CD8-positive, alpha-beta memory T cell (primary cell): ENCODE measurements around the gene CCT3. TPM values are rescaled to one million over a fixed set of nuclear protein-coding genes. Genes with fewer than 3 reads are reported as not detected.
A peak's percentile ranks its signal among the peaks of the same experiment; 100 is the strongest.

ENCODE experiments used
- CTCF ChIA-PET: fragments of 350-600 bp; sonication (Branson Sonifier 250); formaldehyde crosslinking; loops from one replicate; lab custom pipeline; 2021; ENCODE audit warnings: antibody characterized with exemption; lab: Charles Lee
- POLR2A ChIA-PET: fragments of 350-600 bp; sonication (Branson Sonifier 250); formaldehyde crosslinking; loops from one replicate; lab custom pipeline; 2021; ENCODE audit warnings: antibody characterized with exemption; lab: Charles Lee
- DNase-seq, 5 donors: peaks; one replicate each; pipeline versions ENCODE4 v3.0.0 to v3.0.0-alpha.2; 2020 to 2022; ENCODE audit warnings: mixed read lengths in 1 of 5
- H3K27ac ChIP-seq: one replicate; pipeline ENCODE4 v1.7.0; 2013; ENCODE audit warnings: low read depth, mild to moderate bottlenecking, low read length, moderate library complexity
- H3K27me3 ChIP-seq: 2 replicates; pipeline ENCODE4 v1.7.0; 2013; ENCODE audit warnings: low read length, mild to moderate bottlenecking; ENCODE audit not compliant: insufficient read depth, poor library complexity, severe bottlenecking
- H3K36me3 ChIP-seq: 2 replicates; pipeline ENCODE4 v1.7.0; 2013; ENCODE audit warnings: mild to moderate bottlenecking, low read length, moderate library complexity; ENCODE audit not compliant: insufficient read depth
- H3K4me1 ChIP-seq: 2 replicates; pipeline ENCODE4 v1.7.0; 2013; ENCODE audit warnings: mild to moderate bottlenecking, low read length, moderate library complexity; ENCODE audit not compliant: insufficient read depth
- H3K4me3 ChIP-seq: 2 replicates; pipeline ENCODE4 v1.7.0; 2013; ENCODE audit warnings: mild to moderate bottlenecking, low read length
- H3K9me3 ChIP-seq: 2 replicates; pipeline ENCODE4 v1.7.0; 2013; ENCODE audit warnings: mild to moderate bottlenecking, low read length
- H3K27ac Mint-ChIP-seq, 8 donors: one replicate each; pipeline ENCODE4 v1.8.0; 2020 to 2021; ENCODE audit warnings: mixed read lengths in 8 of 8, mild to moderate bottlenecking in 6 of 8, inconsistent platforms in 3 of 8, moderate library complexity in 3 of 8
- H3K27me3 Mint-ChIP-seq, 2 donors: one replicate each; pipeline ENCODE4 v1.8.0; 2020 to 2021; ENCODE audit warnings: mixed read lengths in 2 of 2, mild to moderate bottlenecking in 1 of 2, moderate library complexity in 1 of 2
- H3K36me3 Mint-ChIP-seq, 3 donors: one replicate each; pipeline ENCODE4 v1.8.0; 2020 to 2021; ENCODE audit warnings: mixed read lengths in 3 of 3, inconsistent platforms in 1 of 3, mild to moderate bottlenecking in 1 of 3
- H3K4me1 Mint-ChIP-seq, 3 donors: one replicate each; pipeline ENCODE4 v1.8.0; 2020 to 2021; ENCODE audit warnings: mixed read lengths in 3 of 3, inconsistent platforms in 1 of 3, mild to moderate bottlenecking in 1 of 3
- H3K4me3 Mint-ChIP-seq, 7 donors: one replicate each; pipeline ENCODE4 v1.8.0; 2020 to 2021; ENCODE audit warnings: mixed read lengths in 7 of 7, mild to moderate bottlenecking in 6 of 7, moderate library complexity in 4 of 7, inconsistent platforms in 2 of 7
- H3K9me3 Mint-ChIP-seq, 5 donors: one replicate each; pipeline ENCODE4 v1.8.0; 2020 to 2022; ENCODE audit warnings: mixed read lengths in 5 of 5, mild to moderate bottlenecking in 3 of 5, moderate library complexity in 2 of 5, inconsistent platforms in 1 of 5
- polyA plus RNA-seq: library from polyadenylated mRNA; unstranded; fragments of 300-500 nt; fragmentation: Illumina TruSeq; gene quantifications from one replicate; pipeline ENCODE4 v1.2.3, GENCODE V29; 2021
- total RNA-seq, 2 experiments: library from RNA; stranded (reverse); gene quantifications; one replicate each; pipeline ENCODE4 v1.2.3, GENCODE V29; 2021

CCT3 gene
- total and polyA plus RNA-seq, 3 experiments from 2014 or later = 199 to 528 (median 526) TPM

- no peak overlapping the region for H3K4me3 ChIP-seq
- H3K9me3 Mint-ChIP-seq = no peaks in the 10 kb centered on the region
- DNase-seq = no peak
- H3K36me3 Mint-ChIP-seq = peaks cover 7 to 89% (median 10%) of the 10 kb centered on the region in 3 donors
- H3K4me3 Mint-ChIP-seq = no peak overlapping the region
- peaks cover 51% of the 10 kb centered on the region for H3K36me3 ChIP-seq
- H3K27me3 ChIP-seq = no peaks in the 10 kb centered on the region
- H3K9me3 ChIP-seq = no peaks in the 10 kb centered on the region
- POLR2A ChIA-PET = interaction anchor here (0.6 kb wide), 1 partner anchor 21 kb away, joined by 3 read pairs; no protein-coding TSS in a partner anchor
- H3K4me1 ChIP-seq = no peaks in the 10 kb centered on the region
- CTCF ChIA-PET = interaction anchor here (1.0 to 1.5 kb wide), 3 partner anchors 9 to 92 kb away, joined by 3 to 4 read pairs (median 3); no protein-coding TSS in a partner anchor
- H3K4me1 Mint-ChIP-seq = peaks cover 0 to 2% (median 0%) of the 10 kb centered on the region in 3 donors
- no peaks in the 10 kb centered on the region for H3K27me3 Mint-ChIP-seq
- peak overlapping the region in 1 of 8 donors; percentile 9 for H3K27ac Mint-ChIP-seq
- H3K27ac ChIP-seq = no peak overlapping the region
These were observed 21.2 kb downstream of the CCT3 start for GRCh38 chr1:156316909-156317308.

GRCh38 chr1:156310962-156311361, 27.1 kb downstream of the CCT3 start:
- H3K27ac ChIP-seq = no peak overlapping the region
- no peak for DNase-seq
- Mint-ChIP-seq H3K27me3 (no peaks in the 10 kb centered on the region), H3K9me3 (no peaks in the 10 kb centered on the region), H3K4me3 (no peak overlapping the region), H3K27ac (peak overlapping the region in 1 of 8 donors; percentile 3), H3K4me1 (no peaks in the 10 kb centered on the region), H3K36me3 (peaks cover 0 to 79% (median 16%) of the 10 kb centered on the region in 3 donors)
- no peak overlapping the region for H3K4me3 ChIP-seq
- H3K4me1 ChIP-seq = no peaks in the 10 kb centered on the region
- no peaks in the 10 kb centered on the region for H3K9me3 ChIP-seq
- H3K36me3 ChIP-seq = peaks cover 31% of the 10 kb centered on the region
- H3K27me3 ChIP-seq = no peaks in the 10 kb centered on the region
- ChIA-PET CTCF (interaction anchor here (1.7 kb wide), 1 partner anchor 8 kb away, joined by 5 read pairs; no protein-coding TSS in a partner anchor), POLR2A (no interaction called here)

GRCh38 chr1:156308078-156308477, 30.0 kb downstream of the CCT3 start:
- CTCF ChIA-PET = interaction anchor here (1.2 kb wide), 1 partner anchor 9 kb away, joined by 3 read pairs; no protein-coding TSS in a partner anchor
- peaks cover 31% of the 10 kb centered on the region for H3K36me3 ChIP-seq
- no peak for DNase-seq

GRCh38 chr1:156305215-156305614, 32.9 kb downstream of the CCT3 start:
- CTCF ChIA-PET = no interaction called here
- no peaks in the 10 kb centered on the region for H3K9me3 Mint-ChIP-seq
- Histone ChIP-seq H3K9me3 (no peaks in the 10 kb centered on the region), H3K4me3 (no peak overlapping the region), H3K4me1 (no peaks in the 10 kb centered on the region), H3K27ac (no peak overlapping the region), H3K36me3 (peaks cover 20% of the 10 kb centered on the region), H3K27me3 (no peaks in the 10 kb centered on the region)
- no peaks in the 10 kb centered on the region for H3K4me1 Mint-ChIP-seq
- H3K36me3 Mint-ChIP-seq = peaks cover 0 to 40% (median 11%) of the 10 kb centered on the region in 3 donors
- POLR2A ChIA-PET = no interaction called here
- H3K27me3 Mint-ChIP-seq = no peaks in the 10 kb centered on the region
- DNase-seq = no peak
- H3K4me3 Mint-ChIP-seq = no peak overlapping the region
- peak overlapping the region in 2 of 8 donors; percentile 58 to 87 for H3K27ac Mint-ChIP-seq

More at GRCh38 chr1:156308078-156308477, 30.0 kb downstream of the CCT3 start:
- Mint-ChIP-seq H3K4me1 (no peaks in the 10 kb centered on the region), H3K9me3 (no peaks in the 10 kb centered on the region), H3K27ac (peak overlapping the region in 2 of 8 donors; percentile 16 to 47), H3K27me3 (no peaks in the 10 kb centered on the region), H3K4me3 (no peak overlapping the region), H3K36me3 (peaks cover 0 to 62% (median 14%) of the 10 kb centered on the region in 3 donors)
- no peaks in the 10 kb centered on the region for H3K9me3 ChIP-seq
- no peak overlapping the region for H3K27ac ChIP-seq
- H3K4me1 ChIP-seq = no peaks in the 10 kb centered on the region
- POLR2A ChIA-PET = no interaction called here
- no peak overlapping the region for H3K4me3 ChIP-seq
- H3K27me3 ChIP-seq = no peaks in the 10 kb centered on the region

- DNase-seq = no peak
- Mint-ChIP-seq H3K27ac (peak overlapping the region in 1 of 8 donors; percentile 27), H3K4me3 (no peak overlapping the region), H3K9me3 (no peaks in the 10 kb centered on the region), H3K36me3 (peaks cover 0 to 26% (median 6%) of the 10 kb centered on the region in 3 donors), H3K27me3 (no peaks in the 10 kb centered on the region), H3K4me1 (no peaks in the 10 kb centered on the region)
- Histone ChIP-seq H3K36me3 (peaks cover 7% of the 10 kb centered on the region), H3K27ac (no peak overlapping the region), H3K27me3 (no peaks in the 10 kb centered on the region), H3K9me3 (no peaks in the 10 kb centered on the region), H3K4me3 (no peak overlapping the region), H3K4me1 (no peaks in the 10 kb centered on the region)
- CTCF ChIA-PET = interaction anchor here (0.8 to 1.4 kb wide), 3 partner anchors 9 to 16 kb away, joined by 3 read pairs; no protein-coding TSS in a partner anchor
- POLR2A ChIA-PET = no interaction called here
These were observed 34.9 kb downstream of the CCT3 start for GRCh38 chr1:156303241-156303640.

GRCh38 chr1:156298852-156299357, 39.2 kb downstream of the CCT3 start, which contains the start of gene VHLL:
Gene VHLL, minus strand, starts transcription at chr1:156299307. Its CDS starts 118 bp downstream, at chr1:156299189.
- H3K27me3 ChIP-seq = no peaks in the 10 kb centered on the region
- H3K9me3 ChIP-seq = no peaks in the 10 kb centered on the region
- no peak within 1 kb of the TSS for H3K4me3 ChIP-seq
- Mint-ChIP-seq H3K4me3 (peak within 1 kb of the TSS in 1 of 7 donors; percentile 48), H3K4me1 (peaks cover 13 to 20% (median 19%) of the 10 kb centered on the region in 3 donors), H3K27ac (peak within 1 kb of the TSS in 1 of 8 donors; percentile 85), H3K36me3 (peaks cover 0 to 4% (median 0%) of the 10 kb centered on the region in 3 donors), H3K9me3 (no peaks in the 10 kb centered on the region), H3K27me3 (no peaks in the 10 kb centered on the region)
- POLR2A ChIA-PET = no interaction called here
- DNase-seq = no peak
- no peak within 1 kb of the TSS for H3K27ac ChIP-seq
- H3K4me1 ChIP-seq = peaks cover 12% of the 10 kb centered on the region
- CTCF ChIA-PET = no interaction called here
- H3K36me3 ChIP-seq = no peaks in the 10 kb centered on the region

GRCh38 chr1:156295391-156295947, 42.6 kb downstream of the CCT3 start, which contains the start of gene GLMP:
Gene GLMP, minus strand, starts transcription at chr1:156295679. Its CDS starts 34 bp downstream, at chr1:156295645.
- H3K9me3 Mint-ChIP-seq = no peaks in the 10 kb centered on the region
- ChIA-PET POLR2A (interaction anchor here (3.1 kb wide), 1 partner anchor 13 kb away, joined by 18 read pairs; the partner anchor contains the start of genes SMG5 and TMEM79), CTCF (interaction anchor here (1.9 kb wide), 1 partner anchor 12 kb away, joined by 6 read pairs; the partner anchor contains the start of genes SMG5 and TMEM79)
- H3K27ac ChIP-seq = peak within 1 kb of the TSS; percentile 59
- H3K4me3 ChIP-seq = peak within 1 kb of the TSS; percentile 81
- peaks cover 0 to 13% (median 0%) of the 10 kb centered on the region in 3 donors for H3K36me3 Mint-ChIP-seq
- peak within 1 kb of the TSS; percentile 45 to 90 (median 87) for H3K27ac Mint-ChIP-seq
- no peaks in the 10 kb centered on the region for H3K27me3 Mint-ChIP-seq
- peak; percentile 34 to 69 (median 43) for DNase-seq
- peaks cover 12% of the 10 kb centered on the region for H3K4me1 ChIP-seq
- H3K27me3 ChIP-seq = no peaks in the 10 kb centered on the region
- H3K36me3 ChIP-seq = no peaks in the 10 kb centered on the region
- no peaks in the 10 kb centered on the region for H3K9me3 ChIP-seq
- H3K4me1 Mint-ChIP-seq = peaks cover 14 to 26% (median 19%) of the 10 kb centered on the region in 3 donors
- H3K4me3 Mint-ChIP-seq = peak within 1 kb of the TSS; percentile 86 to 95 (median 90)
